Uterus (tissue), 2 donors: ENCODE measurements around the gene C5orf63.

Experiments used
- POLR2A ChIP-seq, 2 donors: fragments of 450-650 bp; IDR thresholded peaks; one replicate each; pipeline ENCODE4 v1.6.1; 2016; ENCODE audit warnings: antibody characterized with exemption in 2 of 2, mild to moderate bottlenecking in 1 of 2, moderate library complexity in 1 of 2
- TF ChIP-seq, protein P1 (sequence below), 4 experiments: fragments of 200-600 bp in 2 of 4; fragments of 450-650 bp in 2 of 4; sonication (generic) in 2 of 4; IDR thresholded peaks; one replicate each; pipeline ENCODE4 v1.5.1; 2016 to 2019; ENCODE audit warnings: antibody characterized with exemption in 4 of 4, mild to moderate bottlenecking in 2 of 4, moderate library complexity in 1 of 4

DNA sequence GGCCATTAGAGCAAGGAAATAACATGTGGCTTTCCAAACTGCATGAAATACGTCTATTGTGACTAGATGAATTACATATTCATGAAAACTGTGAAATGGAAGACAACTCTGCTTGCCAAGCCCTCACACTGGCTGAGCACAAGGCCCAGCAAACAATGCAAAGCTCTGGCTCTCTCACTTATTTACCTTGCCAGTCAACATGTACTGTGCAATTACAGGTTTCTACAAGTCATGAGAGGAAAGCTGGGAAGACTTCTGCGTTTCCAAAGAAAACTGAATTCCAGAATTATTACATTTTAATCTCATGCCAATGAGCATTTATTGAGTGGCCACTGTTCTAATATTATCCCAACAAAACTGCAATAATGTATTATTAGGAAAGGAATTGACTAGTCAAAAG lies 12.1 kb upstream of the C5orf63 start:
- TF ChIP-seq, protein P1, sequence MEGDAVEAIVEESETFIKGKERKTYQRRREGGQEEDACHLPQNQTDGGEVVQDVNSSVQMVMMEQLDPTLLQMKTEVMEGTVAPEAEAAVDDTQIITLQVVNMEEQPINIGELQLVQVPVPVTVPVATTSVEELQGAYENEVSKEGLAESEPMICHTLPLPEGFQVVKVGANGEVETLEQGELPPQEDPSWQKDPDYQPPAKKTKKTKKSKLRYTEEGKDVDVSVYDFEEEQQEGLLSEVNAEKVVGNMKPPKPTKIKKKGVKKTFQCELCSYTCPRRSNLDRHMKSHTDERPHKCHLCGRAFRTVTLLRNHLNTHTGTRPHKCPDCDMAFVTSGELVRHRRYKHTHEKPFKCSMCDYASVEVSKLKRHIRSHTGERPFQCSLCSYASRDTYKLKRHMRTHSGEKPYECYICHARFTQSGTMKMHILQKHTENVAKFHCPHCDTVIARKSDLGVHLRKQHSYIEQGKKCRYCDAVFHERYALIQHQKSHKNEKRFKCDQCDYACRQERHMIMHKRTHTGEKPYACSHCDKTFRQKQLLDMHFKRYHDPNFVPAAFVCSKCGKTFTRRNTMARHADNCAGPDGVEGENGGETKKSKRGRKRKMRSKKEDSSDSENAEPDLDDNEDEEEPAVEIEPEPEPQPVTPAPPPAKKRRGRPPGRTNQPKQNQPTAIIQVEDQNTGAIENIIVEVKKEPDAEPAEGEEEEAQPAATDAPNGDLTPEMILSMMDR (IDR thresholded peaks at IDR 0.05), result no peak
- no peak for TF ChIP-seq POLR2A (IDR thresholded peaks at IDR 0.05)
